Duodenal mucosa (tissue), 2 donors: ENCODE data around the gene CD160.
"Not testable (repeated sequence)": the region's sequence is repeated elsewhere in the genome, so short reads cannot be mapped to it uniquely, and the experiment has no call there.

Source experiments
- H3K27ac ChIP-seq: one replicate; pipeline ENCODE4 v1.7.0; 2013; ENCODE audit warnings: low read depth, low read length
- H3K27me3 ChIP-seq, 2 donors: one replicate each; pipeline ENCODE4 v1.7.0; 2013; ENCODE audit warnings: low read length in 2 of 2, control low read depth in 1 of 2; ENCODE audit not compliant: insufficient read depth in 2 of 2, control insufficient read depth in 1 of 2
- H3K36me3 ChIP-seq, 2 donors: one replicate each; pipeline ENCODE4 v1.7.0; 2013; ENCODE audit warnings: low read length in 2 of 2, control low read depth in 1 of 2; ENCODE audit not compliant: insufficient read depth in 2 of 2, control insufficient read depth in 1 of 2
- H3K4me1 ChIP-seq, 2 donors: one replicate each; pipeline ENCODE4 v1.7.0; 2013; ENCODE audit warnings: low read length in 2 of 2, control low read depth in 1 of 2; ENCODE audit not compliant: insufficient read depth in 2 of 2, control insufficient read depth in 1 of 2
- H3K4me3 ChIP-seq, 2 donors: one replicate each; pipeline ENCODE4 v1.7.0; 2013; ENCODE audit warnings: low read length in 2 of 2, low read depth in 1 of 2
- H3K9ac ChIP-seq, 2 donors: one replicate each; pipeline ENCODE4 v1.7.0; 2013; ENCODE audit warnings: low read length in 2 of 2, low read depth in 1 of 2
- H3K9me3 ChIP-seq, 2 donors: one replicate each; pipeline ENCODE4 v1.7.0; 2013; ENCODE audit warnings: low read length in 2 of 2, control low read depth in 1 of 2; ENCODE audit not compliant: control insufficient read depth in 1 of 2

Gene CD160

DNA sequence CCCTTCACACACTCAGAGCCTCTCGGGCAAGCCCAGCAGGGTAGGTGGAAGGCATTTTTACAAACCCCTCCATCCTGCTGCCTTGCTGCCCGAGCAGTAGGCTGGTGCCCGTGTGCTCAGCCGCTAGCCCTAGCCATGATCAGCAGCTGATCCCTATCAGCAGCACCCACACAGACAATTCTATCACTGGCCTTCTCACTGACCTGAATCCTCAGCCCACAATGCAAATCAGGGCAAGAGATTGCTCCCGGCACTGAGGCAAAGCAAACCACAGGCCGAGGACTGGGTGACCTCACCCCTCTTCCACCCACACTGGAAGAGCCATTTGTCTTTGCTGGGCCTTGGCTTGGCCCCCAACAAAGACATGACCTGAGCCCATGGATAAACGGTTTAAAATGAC, 11.2 kb upstream of the CD160 start:
- Histone ChIP-seq H3K9me3 (no peaks in the 10 kb centered on the region), H3K27ac (peak overlapping the region; percentile 7), H3K9ac (no peak overlapping the region), H3K4me3 (no peak overlapping the region), H3K27me3 (no peaks in the 10 kb centered on the region), H3K36me3 (no peaks in the 10 kb centered on the region), H3K4me1 (peaks cover 26 to 37% of the 10 kb centered on the region in 2 donors)

DNA sequence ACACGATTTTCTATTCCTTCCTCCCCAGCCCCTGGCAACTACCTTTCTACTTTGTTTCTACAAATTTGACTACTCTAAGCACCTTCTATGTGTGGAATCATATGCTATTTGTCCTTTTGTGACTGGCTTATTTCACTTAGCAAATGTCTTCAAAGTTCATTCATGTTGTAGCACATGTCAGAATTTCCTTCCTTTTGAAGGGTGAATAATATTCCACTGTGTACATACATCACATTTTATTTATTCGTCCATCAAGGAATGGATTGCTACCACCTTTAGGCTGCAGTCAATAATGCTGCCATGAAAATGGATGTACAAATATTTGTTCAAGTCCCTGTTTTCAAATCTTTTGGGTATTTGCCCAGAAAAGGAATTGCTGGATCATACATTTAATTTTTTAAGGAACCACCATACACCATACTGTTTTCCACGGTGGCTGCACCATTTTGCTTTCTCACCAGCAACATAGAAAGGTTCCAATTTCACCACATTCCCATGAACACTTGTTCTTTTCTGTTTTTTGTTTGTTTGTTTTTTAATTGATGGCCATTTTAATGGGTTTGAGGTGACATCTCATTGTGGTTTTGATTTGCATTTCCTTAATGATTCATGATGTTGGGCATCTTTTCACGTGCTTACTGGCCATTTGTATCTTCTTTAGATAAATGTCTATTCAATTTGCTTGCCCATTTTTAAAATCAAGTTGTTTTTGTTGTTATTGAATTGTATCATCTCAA, 8.8 kb upstream of the CD160 start:
- Histone ChIP-seq H3K9ac (no peak overlapping the region), H3K27ac (no peak overlapping the region), H3K4me3 (no peak overlapping the region), H3K27me3 (no peaks in the 10 kb centered on the region), H3K4me1 (peaks cover 26 to 44% of the 10 kb centered on the region in 2 donors), H3K9me3 (no peaks in the 10 kb centered on the region), H3K36me3 (no peaks in the 10 kb centered on the region)

DNA sequence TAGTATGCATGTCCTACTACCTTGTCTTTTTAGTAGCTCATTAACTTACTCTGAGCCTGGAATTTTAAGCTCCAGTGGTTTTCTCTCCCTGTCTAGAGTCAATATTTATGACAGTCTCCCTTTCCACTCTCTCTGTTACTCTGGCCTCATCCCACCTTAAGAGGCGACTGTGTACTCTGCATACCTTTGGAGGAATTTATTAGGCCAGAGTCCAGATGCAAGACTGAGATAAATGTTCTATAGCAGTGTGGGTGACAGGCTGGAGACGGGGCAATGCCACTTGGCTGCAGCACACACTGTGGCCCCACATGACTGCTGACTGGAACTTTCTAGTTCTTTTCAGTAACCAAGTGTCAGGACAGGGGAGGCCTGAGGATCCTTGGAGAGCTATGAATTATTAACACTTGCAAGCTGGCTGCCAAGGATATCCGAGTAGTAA, 8.1 kb upstream of the CD160 start:
- H3K4me1 ChIP-seq: peaks cover 28 to 46% of the 10 kb centered on the region in 2 donors
- H3K36me3 ChIP-seq: no peaks in the 10 kb centered on the region
- no peaks in the 10 kb centered on the region for H3K27me3 ChIP-seq
- H3K27ac ChIP-seq: peak overlapping the region; percentile 58
- no peak overlapping the region for H3K4me3 ChIP-seq
- peak overlapping the region in 1 of 2 donors; percentile 26 for H3K9ac ChIP-seq
- H3K9me3 ChIP-seq: no peaks in the 10 kb centered on the region

DNA sequence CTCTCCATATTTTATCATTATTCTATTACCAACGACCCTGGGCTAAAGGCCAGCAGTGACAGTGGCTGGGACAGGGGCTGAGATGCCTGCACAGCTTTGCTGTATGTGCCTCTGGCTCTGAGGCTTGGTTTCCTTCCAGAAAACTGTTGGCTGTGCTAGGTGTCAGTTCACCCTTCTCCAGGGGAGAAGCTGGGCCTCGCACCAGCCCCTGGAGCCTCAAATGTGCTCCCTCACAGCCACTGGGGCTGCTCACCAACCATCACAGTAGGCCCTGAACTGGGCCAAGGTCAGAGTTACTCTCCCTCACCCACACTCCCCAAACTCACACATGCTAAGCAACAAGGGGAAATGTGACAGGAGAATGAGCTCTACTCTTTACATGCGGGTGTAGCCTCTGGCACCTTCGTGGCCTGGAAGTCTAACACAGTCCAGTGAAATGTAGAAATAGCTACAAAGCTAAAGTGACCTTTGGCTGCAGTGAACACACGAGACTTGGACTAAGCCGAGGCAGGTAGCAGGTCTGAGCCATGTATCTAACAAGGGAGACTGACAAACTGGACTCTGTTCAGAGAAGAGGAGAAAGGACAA, 4.7 kb upstream of the CD160 start:
- H3K4me1 ChIP-seq: peaks cover 33 to 39% of the 10 kb centered on the region in 2 donors
- no peak overlapping the region for H3K27ac ChIP-seq
- H3K9me3 ChIP-seq: no peaks in the 10 kb centered on the region
- H3K4me3 ChIP-seq: no peak overlapping the region
- H3K36me3 ChIP-seq: no peaks in the 10 kb centered on the region
- no peaks in the 10 kb centered on the region for H3K27me3 ChIP-seq
- peak overlapping the region; percentile 4 to 37 for H3K9ac ChIP-seq

DNA sequence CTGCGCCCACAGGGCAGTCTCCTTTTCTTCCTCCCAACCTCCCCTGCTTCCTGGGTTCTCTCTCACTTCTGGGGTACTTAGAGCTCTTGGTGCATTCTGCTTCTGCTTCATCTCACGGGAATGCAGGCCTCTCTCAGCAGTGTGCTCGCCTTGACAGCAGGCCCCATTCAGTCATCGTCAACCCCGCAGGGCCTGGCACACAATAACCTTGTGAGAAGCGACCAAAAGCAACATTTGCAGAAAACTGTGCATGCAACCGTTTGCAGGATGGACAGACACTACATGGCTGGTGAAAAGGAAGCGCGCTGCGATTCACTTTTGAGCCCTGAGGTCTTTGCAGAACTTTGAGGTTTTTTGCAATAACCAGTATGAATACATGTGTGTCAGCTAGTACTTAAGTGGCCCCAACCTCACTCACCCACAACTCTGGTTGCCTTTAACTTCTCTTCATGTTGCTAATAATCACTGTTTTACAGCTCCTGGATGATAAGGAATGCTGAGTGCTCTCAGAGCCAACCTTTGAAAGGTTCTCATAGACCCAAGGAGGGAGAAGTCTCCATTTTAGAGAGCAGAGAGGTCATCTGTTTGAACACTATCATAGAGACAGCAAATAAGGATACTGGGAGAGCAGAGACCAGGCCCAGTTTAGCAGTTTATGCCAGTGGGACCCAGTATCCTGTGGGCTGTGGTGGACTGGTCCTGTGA, 2.5 kb upstream of the CD160 start:
- H3K4me1 ChIP-seq: peaks cover 24 to 31% of the 10 kb centered on the region in 2 donors
- no peak overlapping the region for H3K27ac ChIP-seq

GRCh38 chr1:145717833-145718232, 1.5 kb upstream of the CD160 start:
- Histone ChIP-seq H3K27me3 (peaks cover 0 to 3% of the 10 kb centered on the region in 2 donors), H3K36me3 (no peaks in the 10 kb centered on the region), H3K9ac (no peak overlapping the region), H3K4me1 (peaks cover 22 to 30% of the 10 kb centered on the region in 2 donors), H3K4me3 (no peak overlapping the region), H3K27ac (no peak overlapping the region), H3K9me3 (no peaks in the 10 kb centered on the region)

More for the DNA sequence above, 2.5 kb upstream of the CD160 start:
- no peak overlapping the region for H3K9ac ChIP-seq
- H3K9me3 ChIP-seq: no peaks in the 10 kb centered on the region
- H3K27me3 ChIP-seq: peaks cover 0 to 3% of the 10 kb centered on the region in 2 donors
- no peak overlapping the region for H3K4me3 ChIP-seq
- H3K36me3 ChIP-seq: no peaks in the 10 kb centered on the region

DNA sequence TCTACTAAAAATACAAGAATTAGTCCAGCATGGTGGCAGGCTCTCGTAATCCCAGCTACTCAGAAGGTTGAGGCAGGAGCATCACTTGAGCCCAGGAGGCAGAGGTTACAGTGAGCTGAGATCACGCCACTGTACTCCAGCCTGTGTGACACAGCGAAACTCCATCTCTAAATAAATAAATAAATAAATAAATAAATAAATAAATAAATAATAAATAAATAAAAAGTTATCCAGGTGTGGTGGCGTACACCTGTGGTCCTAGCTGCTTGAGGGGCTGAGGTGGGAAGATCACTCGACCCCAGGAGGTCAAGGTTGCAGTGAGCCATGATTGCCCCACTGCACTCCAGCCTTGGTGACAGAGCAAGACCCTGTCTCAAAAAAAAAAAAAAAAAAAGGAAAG, 834 bp upstream of the CD160 start:
- not testable (repeated sequence) for H3K36me3 ChIP-seq, H3K9me3 ChIP-seq, H3K27ac ChIP-seq, H3K27me3 ChIP-seq, H3K9ac ChIP-seq, H3K4me3 ChIP-seq
- peaks cover 22 to 30% of the 10 kb centered on the region in 2 donors for H3K4me1 ChIP-seq

GRCh38 chr1:145720556-145720877, 1.2 kb downstream of the CD160 start:
- H3K9me3 ChIP-seq: no peaks in the 10 kb centered on the region
- peak overlapping the region in 1 of 2 donors; percentile 12 for H3K9ac ChIP-seq
- no peak overlapping the region for H3K27ac ChIP-seq
- H3K4me1 ChIP-seq: peaks cover 15 to 30% of the 10 kb centered on the region in 2 donors
- H3K27me3 ChIP-seq: peaks cover 0 to 3% of the 10 kb centered on the region in 2 donors
- H3K36me3 ChIP-seq: no peaks in the 10 kb centered on the region
- peak overlapping the region; percentile 45 for H3K4me3 ChIP-seq

DNA sequence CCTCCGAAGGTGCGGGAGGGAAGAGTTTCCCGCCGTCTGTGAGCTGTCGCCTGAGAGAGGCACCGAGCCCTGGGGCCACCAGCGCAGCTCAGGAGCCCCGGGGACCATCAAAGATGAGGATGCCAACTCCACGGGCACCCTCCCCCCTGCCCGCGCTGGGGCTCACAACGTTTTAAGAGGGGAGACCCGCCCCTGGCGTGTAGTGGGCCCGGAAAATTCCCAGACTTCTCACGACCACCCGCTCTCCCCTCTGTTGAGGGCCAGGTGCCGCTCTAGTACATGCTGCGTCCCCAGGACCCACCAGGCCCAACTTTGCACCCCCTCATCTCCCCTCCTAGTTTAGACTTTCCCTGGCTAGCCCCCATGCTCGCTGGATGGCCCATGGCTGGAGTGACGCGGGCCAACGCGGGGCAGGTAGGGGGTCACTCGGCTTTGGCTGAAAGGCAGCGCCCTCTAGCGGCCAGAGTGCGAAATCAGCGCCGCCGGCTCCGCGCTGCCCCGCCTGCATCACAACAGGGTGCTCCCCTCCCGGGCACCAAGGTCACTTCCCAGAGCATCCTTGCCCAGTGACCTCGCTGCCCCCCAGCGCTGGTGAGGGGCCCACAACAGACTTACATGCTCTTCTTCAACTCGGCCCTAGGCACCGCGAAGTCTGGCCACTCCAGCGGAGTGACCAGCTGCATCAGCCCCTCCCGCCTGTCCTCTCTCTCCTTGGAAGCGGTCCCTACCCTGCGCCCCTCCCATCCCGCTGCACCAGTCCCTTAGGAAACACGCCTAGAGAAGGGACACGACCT, 1.8 kb downstream of the CD160 start:
- Histone ChIP-seq H3K9ac (peak overlapping the region; percentile 34 to 38), H3K27ac (no peak overlapping the region), H3K27me3 (peaks cover 0 to 3% of the 10 kb centered on the region in 2 donors), H3K4me1 (peaks cover 12 to 30% of the 10 kb centered on the region in 2 donors), H3K4me3 (peak overlapping the region; percentile 45), H3K36me3 (no peaks in the 10 kb centered on the region), H3K9me3 (no peaks in the 10 kb centered on the region)
